ENCODE measurements around the gene SYCE1L. TPM values are rescaled to one million over a fixed set of nuclear protein-coding genes. Genes with fewer than 3 reads are reported as not detected.

The SYCE1L gene
- total and polyA plus RNA-seq, 9 of the 15 experiments (the other 6 are each of a cell fraction or from before 2014, with no cell fraction given) = 0.54 to 2.7 (median 1.1) TPM; not detected in 5

GRCh38 chr16:77190478-77191258 is 8.5 kb upstream of the SYCE1L start, which contains the start of gene MON1B (continued):
- TF ChIP-seq RCOR1 (IDR thresholded peaks at IDR 0.05; ENCODE audit: borderline replicate concordance in 1 of 2, low read depth in 2 of 2, low read length in 2 of 2) (0 out of 4 replicates have a peak, but pooled peaks of 1 of the 2 experiments have one; percentile 5), ETV1 (tag; conservative IDR thresholded peaks at IDR 0.05; ENCODE audit: low read depth) (peak; percentile 96), CREM (IDR thresholded peaks at IDR 0.05; ENCODE audit: low read depth) (peak; percentile 58), E2F8 (IDR thresholded peaks at IDR 0.05; ENCODE audit: low read depth, partially characterized antibody) (peak; percentile 97), SETDB1 (IDR thresholded peaks at IDR 0.05; ENCODE audit: low read length) (no peak), RNF2 (IDR thresholded peaks at IDR 0.05) (peak; percentile 13; the same call in 1 of the 2 replicates), ILK (tag; IDR thresholded peaks at IDR 0.05; ENCODE audit: borderline replicate concordance, low read depth) (no peak), ARID3A (IDR thresholded peaks at IDR 0.05; ENCODE audit: borderline replicate concordance, low read depth, low read length) (no peak), EP300 (IDR thresholded peaks at IDR 0.05; ENCODE audit: low read length) (no peak), RFX7 (CRISPR knock-in tag; IDR thresholded peaks at IDR 0.05) (no peak), ZNF639 (CRISPR knock-in tag; conservative IDR thresholded peaks at IDR 0.05 in 1 of 2, IDR thresholded peaks at IDR 0.05 in 1 of 2) (0 out of 4 replicates have a peak, but pooled peaks of 1 of the 2 experiments have one; percentile 1), ZFP91 (CRISPR knock-in tag; IDR thresholded peaks at IDR 0.05) (no peak), CREB1 (IDR thresholded peaks at IDR 0.05) (peak; percentile 78), CREB1 (CRISPR knock-in tag; IDR thresholded peaks at IDR 0.05) (peak; percentile 68), ETV6 (IDR thresholded peaks at IDR 0.05; ENCODE audit: borderline replicate concordance in 1 of 2, low read depth in 2 of 2, low read length in 1 of 2) (peak; percentile 65 to 89; a peak in 3 of 4 replicates), ETV6 (CRISPR knock-in tag; IDR thresholded peaks at IDR 0.05; ENCODE audit: borderline replicate concordance) (no peak), ELK3 (CRISPR knock-in tag; IDR thresholded peaks at IDR 0.05) (no peak), DIDO1 (tag; IDR thresholded peaks at IDR 0.05; ENCODE audit: low read depth) (peak; percentile 53; the same call in 1 of the 2 replicates)

All from K562 (cell line).